AG08396 (cell line): Measurements from ENCODE around the gene CILP2.

Experiments
- DNase-seq: peaks from one replicate; pipeline ENCODE4 v3.0.0; 2012; ENCODE audit warnings: low spot score, mixed read lengths

Gene CILP2, protein sequence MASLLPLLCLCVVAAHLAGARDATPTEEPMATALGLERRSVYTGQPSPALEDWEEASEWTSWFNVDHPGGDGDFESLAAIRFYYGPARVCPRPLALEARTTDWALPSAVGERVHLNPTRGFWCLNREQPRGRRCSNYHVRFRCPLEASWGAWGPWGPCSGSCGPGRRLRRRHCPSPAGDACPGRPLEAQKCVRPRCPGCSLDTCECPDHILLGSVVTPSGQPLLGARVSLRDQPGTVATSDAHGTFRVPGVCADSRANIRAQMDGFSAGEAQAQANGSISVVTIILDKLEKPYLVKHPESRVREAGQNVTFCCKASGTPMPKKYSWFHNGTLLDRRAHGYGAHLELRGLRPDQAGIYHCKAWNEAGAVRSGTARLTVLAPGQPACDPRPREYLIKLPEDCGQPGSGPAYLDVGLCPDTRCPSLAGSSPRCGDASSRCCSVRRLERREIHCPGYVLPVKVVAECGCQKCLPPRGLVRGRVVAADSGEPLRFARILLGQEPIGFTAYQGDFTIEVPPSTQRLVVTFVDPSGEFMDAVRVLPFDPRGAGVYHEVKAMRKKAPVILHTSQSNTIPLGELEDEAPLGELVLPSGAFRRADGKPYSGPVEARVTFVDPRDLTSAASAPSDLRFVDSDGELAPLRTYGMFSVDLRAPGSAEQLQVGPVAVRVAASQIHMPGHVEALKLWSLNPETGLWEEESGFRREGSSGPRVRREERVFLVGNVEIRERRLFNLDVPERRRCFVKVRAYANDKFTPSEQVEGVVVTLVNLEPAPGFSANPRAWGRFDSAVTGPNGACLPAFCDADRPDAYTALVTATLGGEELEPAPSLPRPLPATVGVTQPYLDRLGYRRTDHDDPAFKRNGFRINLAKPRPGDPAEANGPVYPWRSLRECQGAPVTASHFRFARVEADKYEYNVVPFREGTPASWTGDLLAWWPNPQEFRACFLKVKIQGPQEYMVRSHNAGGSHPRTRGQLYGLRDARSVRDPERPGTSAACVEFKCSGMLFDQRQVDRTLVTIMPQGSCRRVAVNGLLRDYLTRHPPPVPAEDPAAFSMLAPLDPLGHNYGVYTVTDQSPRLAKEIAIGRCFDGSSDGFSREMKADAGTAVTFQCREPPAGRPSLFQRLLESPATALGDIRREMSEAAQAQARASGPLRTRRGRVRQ

DNA sequence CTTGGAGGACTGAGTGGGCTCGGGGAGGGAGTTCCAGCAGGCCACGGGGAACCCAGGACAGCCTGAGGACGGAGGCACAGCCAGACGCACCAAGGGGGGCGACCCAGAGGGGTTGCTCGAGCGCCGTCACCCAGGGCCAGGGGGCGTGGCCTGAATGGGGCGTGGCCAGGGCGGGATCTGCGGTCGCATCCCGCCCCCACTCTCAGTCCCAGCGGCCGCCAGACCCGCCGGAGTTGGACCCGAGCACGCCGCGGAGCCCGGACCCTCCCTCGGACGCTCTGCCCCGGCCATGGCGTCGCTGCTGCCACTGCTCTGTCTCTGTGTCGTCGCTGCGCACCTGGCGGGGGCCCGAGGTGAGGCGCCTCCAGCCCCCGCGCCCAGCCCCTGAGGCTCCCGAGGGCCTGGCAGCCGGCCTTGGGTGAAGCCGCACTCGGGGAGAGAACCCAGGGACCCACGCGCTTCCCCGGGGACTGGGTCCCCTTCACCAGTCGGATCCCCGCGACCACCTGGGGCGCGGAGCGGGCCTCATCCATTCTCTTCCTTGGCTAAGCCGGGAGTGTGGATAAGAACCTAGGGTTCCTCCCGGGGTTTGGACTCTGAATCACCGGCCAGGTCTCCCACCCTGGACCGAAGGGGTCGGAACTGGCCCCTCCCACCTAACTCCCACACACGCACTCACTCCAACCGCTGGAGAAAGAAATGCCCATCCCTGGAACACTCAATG is at the start of gene CILP2:
TSS of gene CILP2 (plus strand) at position 205 of the 724 bp plus-strand sequence. CDS start at position 290, 85 bp downstream.
- DNase-seq = peak; percentile 83

DNA sequence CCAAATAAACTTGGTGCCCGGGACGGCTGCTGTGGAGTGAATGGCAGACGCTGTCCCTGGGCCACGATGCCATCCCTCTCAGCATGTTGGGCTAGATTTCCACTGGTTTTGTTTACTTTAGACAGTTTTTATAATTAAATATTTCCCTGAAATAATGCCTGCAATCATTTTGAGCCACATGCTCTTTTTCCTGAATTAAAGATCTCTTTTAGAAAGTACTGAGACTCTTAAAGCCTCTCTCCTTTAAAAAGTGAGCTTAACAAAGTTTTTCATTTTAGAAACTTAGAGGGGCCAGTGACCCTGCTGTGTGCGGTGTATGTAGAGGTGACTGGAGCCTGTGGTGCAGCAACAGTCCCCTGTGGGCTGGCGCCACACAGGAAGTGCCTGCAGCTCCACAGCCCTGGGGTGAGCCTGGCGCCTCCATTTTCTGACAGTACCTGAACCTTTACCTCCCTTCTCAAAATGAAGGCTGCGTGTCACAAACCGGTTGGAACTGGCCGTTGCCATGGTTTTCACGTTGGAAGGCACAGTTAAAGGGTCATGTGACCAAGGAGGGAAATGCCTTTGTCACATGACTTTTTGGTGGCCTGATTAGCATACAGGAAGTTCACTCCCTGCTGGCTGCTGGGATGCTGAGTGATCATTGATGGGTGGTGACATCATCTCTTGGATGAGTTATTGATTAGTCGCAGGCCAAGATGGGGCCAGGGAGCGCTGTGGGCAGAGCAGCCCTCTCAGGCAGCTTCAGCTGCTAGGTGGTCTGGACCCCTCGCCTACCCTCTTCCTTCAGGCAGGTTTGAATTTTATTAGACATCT is 49.0 kb upstream of the CILP2 start:
- peak; percentile 93 for DNase-seq

DNA sequence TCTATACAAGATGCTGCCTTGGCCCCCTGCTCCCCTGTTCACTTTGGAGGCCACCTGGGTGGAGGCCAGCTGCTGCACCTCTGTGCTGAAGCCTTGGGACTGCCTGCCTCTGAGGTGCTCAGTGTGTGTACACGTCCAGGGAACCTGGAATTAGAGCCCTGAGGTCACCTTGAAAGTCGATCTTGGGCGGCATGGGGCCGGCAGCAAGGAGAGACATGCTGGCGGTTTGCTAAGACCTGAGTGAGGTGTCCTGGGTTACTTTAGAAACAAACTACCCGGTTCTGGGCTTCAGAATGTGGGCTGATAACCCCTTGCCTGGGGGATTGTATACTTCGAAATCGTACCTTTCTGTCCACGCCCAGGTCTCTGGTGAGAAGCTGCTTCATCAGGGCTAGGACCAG is 48.3 kb upstream of the CILP2 start:
- DNase-seq = no peak

DNA sequence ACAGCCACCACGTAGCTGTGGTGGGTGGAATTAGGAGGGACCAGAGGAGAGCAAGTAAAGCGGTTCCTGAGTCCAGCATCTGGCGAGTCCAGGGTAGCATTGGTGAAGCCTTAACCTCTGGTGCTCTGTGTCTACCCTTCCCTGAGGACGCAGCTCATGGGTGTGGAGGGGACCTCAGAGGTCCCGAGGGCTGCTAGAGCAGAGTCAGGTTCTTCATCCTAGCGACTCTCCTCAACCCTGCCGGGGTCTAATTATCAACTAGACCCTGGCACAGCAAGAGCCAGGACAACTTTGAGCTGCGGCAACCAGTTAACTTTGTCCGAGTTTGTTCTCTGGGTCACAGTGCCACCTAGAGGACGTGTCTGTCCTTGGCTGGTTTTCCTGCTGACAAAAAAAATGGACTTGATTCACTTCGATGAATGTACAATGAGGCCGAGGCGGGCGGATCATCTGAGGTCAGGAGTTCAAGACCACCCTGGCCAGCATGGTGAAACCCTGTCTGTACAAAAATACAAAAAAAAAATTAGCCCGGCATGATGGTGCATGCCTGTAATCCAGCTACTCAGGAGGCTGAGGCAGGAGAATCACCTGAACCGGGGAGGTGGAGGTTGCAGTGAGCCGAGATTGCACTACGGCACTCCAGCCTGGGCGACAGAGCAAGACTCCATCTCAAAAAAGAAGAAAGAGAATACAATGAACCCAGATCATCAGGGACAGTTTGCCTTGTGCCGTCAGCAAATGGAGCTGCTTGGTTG is 47.7 kb upstream of the CILP2 start:
- peak; percentile 84 for DNase-seq

DNA sequence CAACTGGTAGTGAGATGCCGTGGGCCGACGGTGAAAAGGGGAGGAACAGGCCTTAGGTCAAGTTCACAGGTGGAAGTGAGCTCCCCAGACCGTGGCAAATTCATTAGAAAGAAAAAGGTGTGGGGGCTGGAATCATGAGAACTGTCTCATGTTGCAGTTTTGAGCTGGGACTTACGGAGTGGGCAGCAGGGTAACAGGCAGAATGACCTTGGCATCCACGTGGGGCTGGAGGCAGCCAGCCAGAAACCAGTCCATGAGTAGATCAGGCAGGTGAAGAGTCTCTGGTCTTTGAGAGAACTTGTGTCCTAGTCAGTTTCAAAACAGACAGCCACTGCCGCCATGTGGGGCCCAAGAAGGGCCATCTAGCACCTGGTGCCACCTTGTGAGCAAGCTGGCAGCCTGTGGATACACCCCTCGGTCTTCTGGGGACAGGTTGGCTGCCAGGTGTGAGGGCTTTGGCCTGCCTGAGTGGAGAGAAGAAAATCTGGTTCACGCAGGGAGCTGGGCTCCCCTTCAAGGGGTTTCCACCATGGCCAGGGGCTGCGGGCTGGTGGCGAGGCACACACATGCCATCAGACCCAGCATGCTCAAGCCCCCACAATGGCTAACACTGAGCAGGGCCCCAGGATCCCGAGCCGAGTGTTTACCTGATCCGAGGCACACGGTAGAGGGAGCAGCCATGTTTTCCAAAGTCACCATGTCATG is 46.6 kb upstream of the CILP2 start:
- no peak for DNase-seq

DNA sequence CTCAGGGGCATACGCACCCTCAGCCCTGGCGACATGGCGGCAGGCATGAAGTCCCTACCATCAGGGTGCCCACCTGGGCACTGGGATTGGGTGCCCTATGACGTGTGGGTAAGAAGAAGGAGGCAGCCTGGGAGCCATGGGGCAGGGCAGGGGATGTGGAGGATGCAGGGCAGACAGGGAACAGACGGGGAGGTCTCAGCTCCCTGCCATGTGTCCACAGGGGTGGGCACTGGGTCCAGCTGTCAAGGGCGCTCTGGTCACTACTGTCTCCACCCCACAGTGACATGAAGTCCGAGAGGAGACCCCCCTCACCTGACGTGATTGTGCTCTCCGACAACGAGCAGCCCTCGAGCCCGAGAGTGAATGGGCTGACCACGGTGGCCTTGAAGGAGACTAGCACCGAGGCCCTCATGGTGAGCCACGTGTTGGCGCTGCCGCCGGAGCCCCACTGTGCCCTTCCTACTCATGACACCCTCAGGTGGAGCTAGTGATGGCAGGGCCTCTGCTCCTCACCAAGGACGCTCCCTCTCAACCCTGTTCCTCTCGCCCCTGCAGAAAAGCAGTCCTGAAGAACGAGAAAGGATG is 45.9 kb upstream of the CILP2 start:
- no peak for DNase-seq

DNA sequence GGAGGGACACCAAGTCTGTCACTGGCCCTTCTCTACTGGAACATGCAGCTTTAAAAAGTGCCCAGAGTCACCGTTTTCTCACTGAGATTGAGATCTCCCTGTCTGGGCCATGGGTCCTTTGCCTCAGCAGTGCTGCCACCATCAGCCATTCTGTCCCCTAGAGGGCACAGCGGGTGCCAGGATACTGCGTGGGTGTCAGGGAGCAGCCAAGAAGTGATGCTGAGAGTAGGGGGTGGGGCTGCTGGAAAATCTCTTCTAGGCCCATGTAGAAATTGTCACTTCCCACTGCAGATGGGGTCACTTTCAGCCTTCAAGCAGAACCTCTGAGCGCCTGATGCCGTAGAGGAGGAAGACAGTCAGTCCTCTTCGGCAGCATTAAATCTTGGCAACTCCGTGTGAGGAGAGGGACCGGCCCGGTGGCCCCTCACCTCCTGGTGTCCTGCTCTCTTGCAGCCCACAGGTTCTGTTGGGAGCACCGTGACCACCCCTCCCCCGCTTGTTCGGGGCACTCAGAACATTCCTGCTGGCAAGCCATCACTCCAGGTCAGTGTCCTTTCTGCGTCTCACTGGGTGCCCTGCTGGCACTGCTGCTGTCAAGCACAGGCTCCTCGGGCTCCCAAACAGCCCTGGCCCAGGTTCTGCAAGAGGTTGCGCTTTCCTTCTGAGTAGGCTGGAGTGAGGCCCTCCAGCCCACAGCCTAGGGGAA is 44.1 kb upstream of the CILP2 start:
- no peak for DNase-seq

DNA sequence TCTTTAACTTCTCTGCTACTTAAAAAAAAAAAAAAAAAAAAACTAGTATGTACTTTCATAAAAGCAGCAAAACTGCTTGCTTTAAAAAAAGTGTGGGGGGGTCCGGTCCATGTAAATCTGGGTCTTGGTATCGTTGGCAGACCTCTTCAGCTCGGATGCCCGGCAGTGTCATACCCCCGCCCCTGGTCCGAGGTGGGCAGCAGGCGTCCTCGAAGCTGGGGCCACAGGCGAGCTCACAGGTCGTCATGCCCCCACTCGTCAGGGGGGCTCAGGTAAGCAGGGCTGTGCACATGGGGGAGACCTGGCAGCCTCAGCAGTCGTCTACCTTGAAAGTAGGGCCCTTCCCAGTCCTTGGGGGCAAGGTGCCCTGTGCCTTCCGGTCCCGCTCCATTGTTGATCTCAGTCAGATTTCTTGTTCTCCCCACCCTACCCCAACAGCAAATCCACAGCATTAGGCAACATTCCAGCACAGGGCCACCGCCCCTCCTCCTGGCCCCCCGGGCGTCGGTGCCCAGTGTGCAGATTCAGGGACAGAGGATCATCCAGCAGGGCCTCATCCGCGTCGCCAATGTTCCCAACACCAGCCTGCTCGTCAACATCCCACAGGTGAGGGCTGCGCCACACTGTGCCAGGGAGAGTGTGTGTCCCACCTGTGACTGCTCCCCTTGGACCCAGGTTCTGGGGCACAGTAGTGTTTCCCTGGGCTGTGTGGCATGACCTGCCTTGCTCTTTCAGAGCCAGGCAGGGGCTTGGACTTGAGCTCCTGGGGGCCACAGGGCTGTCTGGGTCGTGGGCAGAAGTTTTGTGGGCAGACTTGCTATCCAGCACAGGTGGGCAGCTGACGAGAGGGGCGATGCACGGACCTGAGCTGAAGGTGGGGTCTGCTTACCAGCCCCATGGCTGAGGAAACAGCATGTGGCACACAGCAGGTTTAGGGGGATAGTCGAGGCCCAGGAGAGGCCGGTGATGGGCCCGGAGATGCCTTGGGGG is 42.2 kb upstream of the CILP2 start:
- no peak for DNase-seq

DNA sequence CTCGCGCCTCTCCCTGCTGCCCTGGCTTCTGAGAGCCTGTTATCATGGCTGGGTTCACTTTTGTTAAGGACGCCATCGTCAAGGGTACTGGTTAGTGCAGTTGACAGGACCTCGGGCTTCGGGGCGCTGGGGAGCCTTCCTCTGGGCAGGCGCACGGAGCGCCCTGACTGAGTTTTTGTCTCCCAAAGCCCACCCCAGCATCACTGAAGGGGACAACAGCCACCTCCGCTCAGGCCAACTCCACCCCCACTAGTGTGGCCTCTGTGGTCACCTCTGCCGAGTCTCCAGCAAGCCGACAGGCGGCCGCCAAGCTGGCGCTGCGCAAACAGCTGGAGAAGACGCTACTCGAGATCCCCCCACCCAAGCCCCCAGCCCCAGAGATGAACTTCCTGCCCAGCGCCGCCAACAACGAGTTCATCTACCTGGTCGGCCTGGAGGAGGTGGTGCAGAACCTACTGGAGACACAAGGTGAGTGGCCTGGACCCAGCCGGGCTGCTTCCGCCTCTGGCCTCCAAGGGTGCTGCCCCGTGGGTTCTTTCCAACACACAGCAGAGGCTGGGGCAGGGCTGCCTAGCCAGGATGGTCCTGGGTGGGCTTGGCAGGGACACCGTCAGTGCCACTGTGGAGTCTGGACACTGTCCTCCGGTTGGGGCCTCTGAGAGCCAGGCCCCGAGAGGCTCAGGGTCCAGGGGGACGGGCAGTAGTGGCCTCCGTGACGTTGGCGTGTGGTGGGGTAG is 39.6 kb upstream of the CILP2 start:
- DNase-seq = no peak

DNA sequence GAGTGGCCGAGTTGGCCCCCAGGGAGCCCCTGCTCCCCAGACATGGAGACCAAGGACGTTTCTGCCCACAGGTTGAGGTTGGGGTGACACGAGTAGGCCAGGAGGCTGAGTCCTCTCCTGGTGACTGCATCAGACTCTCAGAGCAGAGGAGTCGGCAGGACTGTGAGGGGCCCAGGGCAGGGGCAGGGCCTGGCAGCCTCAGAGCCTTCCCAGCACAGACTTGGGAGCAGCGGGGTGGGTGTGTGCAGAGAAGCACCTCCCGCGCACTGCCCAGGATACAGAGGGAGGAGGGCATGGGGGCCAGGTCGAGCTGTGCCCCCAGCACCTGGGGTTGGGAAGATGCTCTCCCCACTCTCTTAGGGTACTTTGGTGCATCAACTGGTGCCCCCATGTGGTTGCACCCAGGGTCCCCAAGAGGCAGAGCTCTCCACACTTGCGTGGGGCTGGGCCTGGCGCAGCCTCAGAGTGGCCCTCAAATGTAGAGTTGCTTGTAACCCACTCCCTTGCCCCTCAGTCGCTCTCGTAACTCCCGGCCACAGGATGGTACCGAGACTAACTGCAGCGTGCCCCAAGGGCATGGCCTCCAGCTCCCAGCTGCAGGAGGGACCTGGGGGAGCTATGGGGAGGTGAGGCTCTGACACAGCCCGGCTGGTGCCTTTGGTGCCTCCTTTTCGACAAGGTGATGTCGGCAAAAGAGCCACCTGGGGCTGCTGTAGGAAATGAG is 38.6 kb upstream of the CILP2 start:
- DNase-seq = no peak

DNA sequence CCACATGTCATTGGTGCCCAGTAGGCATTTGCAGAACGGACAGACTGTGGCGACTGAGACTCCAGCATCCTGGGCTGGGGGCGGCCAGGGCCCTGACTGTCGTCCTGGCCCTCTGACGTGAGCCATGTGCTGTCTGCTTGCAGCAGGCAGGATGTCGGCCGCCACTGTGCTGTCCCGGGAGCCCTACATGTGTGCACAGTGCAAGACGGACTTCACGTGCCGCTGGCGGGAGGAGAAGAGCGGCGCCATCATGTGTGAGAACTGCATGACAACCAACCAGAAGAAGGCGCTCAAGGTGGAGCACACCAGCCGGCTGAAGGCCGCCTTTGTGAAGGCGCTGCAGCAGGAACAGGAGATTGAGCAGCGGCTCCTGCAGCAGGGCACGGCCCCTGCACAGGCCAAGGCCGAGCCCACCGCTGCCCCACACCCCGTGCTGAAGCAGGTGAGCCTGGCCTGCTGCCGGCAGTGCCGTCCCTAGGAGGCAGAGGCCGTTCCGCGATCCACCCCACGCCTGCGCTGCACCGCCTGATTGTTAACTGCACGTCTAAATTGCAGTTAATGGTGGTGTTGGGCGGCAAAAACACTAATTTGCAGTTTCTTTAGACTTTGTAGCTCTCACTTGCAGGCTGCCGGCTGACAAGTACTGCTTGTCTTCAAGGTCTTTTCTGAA is 37.0 kb upstream of the CILP2 start:
- DNase-seq = no peak

DNA sequence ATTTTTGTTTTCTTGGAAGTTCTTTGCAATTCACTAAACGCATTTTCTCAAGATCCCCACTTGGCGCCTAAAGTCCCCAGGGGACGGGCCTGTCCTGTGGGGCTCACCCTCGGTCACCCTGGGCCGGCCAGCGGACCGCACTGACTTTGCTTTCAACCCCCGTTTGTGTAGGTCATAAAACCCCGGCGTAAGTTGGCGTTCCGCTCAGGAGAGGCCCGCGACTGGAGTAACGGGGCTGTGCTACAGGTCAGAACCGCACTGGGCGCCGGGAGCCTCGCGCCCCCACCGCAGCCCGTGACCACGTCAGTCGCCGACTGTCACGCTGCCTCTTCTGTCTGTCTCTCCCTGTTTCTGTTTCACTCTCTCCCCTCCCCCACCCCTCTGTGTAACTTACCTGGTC is 36.3 kb upstream of the CILP2 start:
- DNase-seq = no peak

DNA sequence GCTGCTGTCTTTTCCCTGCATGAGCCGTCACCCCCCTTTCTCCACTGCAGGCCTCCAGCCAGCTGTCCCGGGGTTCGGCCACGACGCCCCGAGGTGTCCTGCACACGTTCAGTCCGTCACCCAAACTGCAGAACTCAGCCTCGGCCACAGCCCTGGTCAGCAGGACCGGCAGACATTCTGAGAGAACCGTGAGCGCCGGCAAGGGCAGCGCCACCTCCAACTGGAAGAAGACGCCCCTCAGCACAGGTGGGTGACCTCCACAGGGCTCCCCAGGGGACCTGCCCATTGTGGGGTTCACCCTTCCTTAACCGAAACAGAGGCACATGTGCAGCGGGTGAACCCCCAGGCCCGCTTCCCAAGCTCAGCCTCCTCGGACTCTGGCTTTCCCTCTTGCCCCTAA is 35.8 kb upstream of the CILP2 start:
- no peak for DNase-seq

DNA sequence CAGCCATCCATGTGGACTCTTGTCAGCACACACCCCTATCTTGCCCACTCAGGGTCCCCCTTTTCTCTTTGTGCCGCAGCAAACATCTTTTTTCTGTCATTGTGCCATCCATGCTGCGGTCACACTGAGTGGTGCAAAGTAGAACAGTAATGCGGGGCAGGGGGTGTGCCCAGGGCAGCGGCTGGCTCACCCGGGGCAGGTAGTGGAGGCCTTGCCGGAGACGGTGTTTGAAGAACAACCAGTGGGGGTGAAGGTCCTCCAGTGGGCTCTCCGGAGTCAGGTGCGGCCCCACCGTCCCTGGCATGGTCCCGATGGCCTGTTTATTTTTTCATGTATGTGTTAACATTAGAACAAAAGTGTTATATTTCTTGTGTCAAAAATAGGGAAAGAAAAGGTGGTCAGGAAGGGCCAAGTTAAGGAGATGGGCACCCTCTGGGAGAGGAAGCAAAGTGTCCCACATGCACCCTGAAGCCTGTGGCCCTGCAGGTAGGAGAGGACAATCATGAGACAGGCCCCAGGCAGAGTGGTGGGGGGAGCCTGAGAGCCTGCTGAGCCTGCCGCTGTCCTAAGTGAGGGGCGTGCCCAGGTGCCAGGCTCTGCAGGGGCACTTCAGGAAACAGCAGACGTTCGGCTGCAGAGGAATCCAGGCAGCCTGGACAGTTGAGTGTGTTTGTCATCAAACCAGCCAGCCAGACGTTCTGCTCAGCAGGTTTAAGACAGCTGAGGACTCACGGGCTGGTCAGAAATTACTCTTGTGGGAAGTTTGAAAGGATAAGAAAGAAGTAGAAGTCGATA is 35.1 kb upstream of the CILP2 start:
- no peak for DNase-seq
